ENCODE measurements around the gene TP53BP2. TPM values are rescaled to one million over a fixed set of nuclear protein-coding genes. Genes with fewer than 3 reads are reported as not detected.
"Not testable (repeated sequence)": the region's sequence is repeated elsewhere in the genome, so short reads cannot be mapped to it uniquely, and the experiment has no call there.

Gene TP53BP2
- total and polyA plus RNA-seq, 5 donors from 2014 or later = 7.4 to 93.5 (median 8.2) TPM

GRCh38 chr1:223841977-223842623 lies 3.6 kb downstream of the TP53BP2 start:
- ATAC-seq (ENCODE audit: low read depth in 2 of 2); DNase-seq; H3K4me3 ChIP-seq (ENCODE audit: low read depth, low read length); H3K9me3 ChIP-seq (ENCODE audit: control insufficient read depth in 2 of 2, low read length in 2 of 2); H3K9me3 Mint-ChIP-seq; H3K27ac ChIP-seq (ENCODE audit: insufficient read depth, low read length, poor library complexity, severe bottlenecking); H3K27me3 Mint-ChIP-seq; H3K36me3 ChIP-seq (ENCODE audit: control insufficient read depth, insufficient read depth, low read length); H3K36me3 Mint-ChIP-seq; H3K27me3 ChIP-seq (ENCODE audit: control insufficient read depth, insufficient read depth, low read length): not testable (repeated sequence)
- Mint-ChIP-seq H3K4me3 (peak overlapping the region in 1 of 4 donors; percentile 4), H3K27ac (peak overlapping the region in 1 of 3 donors; percentile 14), H3K4me1 (peaks cover 20 to 68% (median 48%) of the 10 kb centered on the region in 4 donors)
- H3K4me1 ChIP-seq (ENCODE audit: control insufficient read depth, insufficient read depth, low read length, poor library complexity, severe bottlenecking) = peaks cover 36% of the 10 kb centered on the region

- Histone ChIP-seq H3K27me3 (ENCODE audit: control insufficient read depth, insufficient read depth, low read length) (no peaks in the 10 kb centered on the region), H3K27ac (ENCODE audit: insufficient read depth, low read length, poor library complexity, severe bottlenecking) (no peak overlapping the region), H3K4me1 (ENCODE audit: control insufficient read depth, insufficient read depth, low read length, poor library complexity, severe bottlenecking) (peaks cover 47% of the 10 kb centered on the region), H3K36me3 (ENCODE audit: control insufficient read depth, insufficient read depth, low read length) (no peaks in the 10 kb centered on the region), H3K9me3 (ENCODE audit: control insufficient read depth in 2 of 2, low read length in 2 of 2) (no peaks in the 10 kb centered on the region), H3K4me3 (ENCODE audit: low read depth, low read length) (no peak overlapping the region)
- ATAC-seq (ENCODE audit: low read depth in 2 of 2) = no peak
- DNase-seq = no peak
- no peaks in the 10 kb centered on the region for H3K9me3 Mint-ChIP-seq
- no peak overlapping the region for H3K27ac Mint-ChIP-seq
- no peaks in the 10 kb centered on the region for H3K36me3 Mint-ChIP-seq
- peaks cover 20 to 60% (median 44%) of the 10 kb centered on the region in 4 donors for H3K4me1 Mint-ChIP-seq
- H3K27me3 Mint-ChIP-seq = peaks cover 6% of the 10 kb centered on the region
- H3K4me3 Mint-ChIP-seq = peak overlapping the region in 1 of 4 donors; percentile 23
These were observed 5.5 kb downstream of the TP53BP2 start for GRCh38 chr1:223840254-223840653.

DNA sequence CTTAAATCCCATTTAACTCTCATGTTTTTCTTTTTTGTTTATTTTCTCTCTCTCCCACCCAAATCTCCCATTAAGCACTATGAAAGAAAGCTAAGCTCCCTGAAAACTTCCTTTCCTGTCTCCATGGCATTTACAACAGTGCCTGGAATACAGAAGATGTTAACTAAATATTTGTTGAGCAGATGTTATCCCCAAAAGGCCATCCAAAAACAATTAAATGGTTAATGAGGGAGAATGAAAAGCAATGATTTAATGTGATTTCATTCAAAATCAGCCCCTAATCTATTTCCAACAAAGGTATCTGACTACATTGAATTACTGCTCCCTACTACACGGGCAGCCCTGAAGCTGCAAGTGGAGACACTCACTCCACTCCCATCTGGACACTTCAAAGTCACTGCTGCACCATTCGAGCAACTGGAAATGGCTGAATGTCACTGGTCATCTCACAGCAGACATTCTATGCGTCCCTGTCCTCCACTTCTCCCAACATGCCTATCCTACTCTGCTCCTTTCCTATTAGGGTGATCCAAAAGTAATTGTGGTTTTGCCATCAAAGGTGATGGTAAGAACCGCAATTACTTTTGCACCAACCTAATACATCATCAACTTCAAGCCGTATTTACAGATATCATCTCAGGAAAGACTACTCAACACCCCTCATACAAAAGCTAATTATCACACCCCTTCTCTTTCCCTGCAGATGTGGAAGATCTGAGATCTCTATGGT lies 7.5 kb downstream of the TP53BP2 start:
- H3K27ac ChIP-seq (ENCODE audit: insufficient read depth, low read length, poor library complexity, severe bottlenecking) = no peak overlapping the region
- no peaks in the 10 kb centered on the region for H3K36me3 ChIP-seq (ENCODE audit: control insufficient read depth, insufficient read depth, low read length)
- no peaks in the 10 kb centered on the region for H3K9me3 ChIP-seq (ENCODE audit: control insufficient read depth in 2 of 2, low read length in 2 of 2)
- no peak for DNase-seq
- H3K27me3 ChIP-seq (ENCODE audit: control insufficient read depth, insufficient read depth, low read length) = no peaks in the 10 kb centered on the region
- Mint-ChIP-seq H3K36me3 (no peaks in the 10 kb centered on the region), H3K27ac (peak overlapping the region; percentile 55 to 69 (median 63)), H3K9me3 (no peaks in the 10 kb centered on the region), H3K27me3 (no peaks in the 10 kb centered on the region), H3K4me1 (peaks cover 20 to 44% (median 33%) of the 10 kb centered on the region in 4 donors), H3K4me3 (peak overlapping the region in 1 of 4 donors; percentile 11)
- H3K4me1 ChIP-seq (ENCODE audit: control insufficient read depth, insufficient read depth, low read length, poor library complexity, severe bottlenecking) = peaks cover 52% of the 10 kb centered on the region
- no peak for ATAC-seq (ENCODE audit: low read depth in 2 of 2)
- no peak overlapping the region for H3K4me3 ChIP-seq (ENCODE audit: low read depth, low read length)

- Mint-ChIP-seq H3K4me3 (no peak overlapping the region), H3K4me1 (peaks cover 21 to 39% (median 29%) of the 10 kb centered on the region in 4 donors), H3K27me3 (no peaks in the 10 kb centered on the region), H3K9me3 (no peaks in the 10 kb centered on the region), H3K27ac (peak overlapping the region; percentile 55 to 82 (median 63)), H3K36me3 (no peaks in the 10 kb centered on the region)
- ATAC-seq (ENCODE audit: low read depth in 2 of 2) = no peak
- H3K27ac ChIP-seq (ENCODE audit: insufficient read depth, low read length, poor library complexity, severe bottlenecking) = no peak overlapping the region
- no peaks in the 10 kb centered on the region for H3K36me3 ChIP-seq (ENCODE audit: control insufficient read depth, insufficient read depth, low read length)
- no peaks in the 10 kb centered on the region for H3K27me3 ChIP-seq (ENCODE audit: control insufficient read depth, insufficient read depth, low read length)
- H3K4me3 ChIP-seq (ENCODE audit: low read depth, low read length) = no peak overlapping the region
- H3K9me3 ChIP-seq (ENCODE audit: control insufficient read depth in 2 of 2, low read length in 2 of 2) = no peaks in the 10 kb centered on the region
- peaks cover 49% of the 10 kb centered on the region for H3K4me1 ChIP-seq (ENCODE audit: control insufficient read depth, insufficient read depth, low read length, poor library complexity, severe bottlenecking)
- DNase-seq = no peak
These were observed 8.1 kb downstream of the TP53BP2 start for GRCh38 chr1:223837687-223838086.

- H3K9me3 Mint-ChIP-seq = no peaks in the 10 kb centered on the region
- no peak for DNase-seq
- Histone ChIP-seq H3K36me3 (ENCODE audit: control insufficient read depth, insufficient read depth, low read length) (no peaks in the 10 kb centered on the region), H3K9me3 (ENCODE audit: control insufficient read depth in 2 of 2, low read length in 2 of 2) (no peaks in the 10 kb centered on the region), H3K27ac (ENCODE audit: insufficient read depth, low read length, poor library complexity, severe bottlenecking) (no peak overlapping the region), H3K4me1 (ENCODE audit: control insufficient read depth, insufficient read depth, low read length, poor library complexity, severe bottlenecking) (peaks cover 51% of the 10 kb centered on the region), H3K4me3 (ENCODE audit: low read depth, low read length) (no peak overlapping the region), H3K27me3 (ENCODE audit: control insufficient read depth, insufficient read depth, low read length) (no peaks in the 10 kb centered on the region)
- peaks cover 22 to 36% (median 26%) of the 10 kb centered on the region in 4 donors for H3K4me1 Mint-ChIP-seq
- no peak overlapping the region for H3K27ac Mint-ChIP-seq
- no peak overlapping the region for H3K4me3 Mint-ChIP-seq
- H3K36me3 Mint-ChIP-seq = no peaks in the 10 kb centered on the region
- no peaks in the 10 kb centered on the region for H3K27me3 Mint-ChIP-seq
- ATAC-seq (ENCODE audit: low read depth in 2 of 2) = no peak
These were observed 8.5 kb downstream of the TP53BP2 start for GRCh38 chr1:223837206-223837605.

GRCh38 chr1:223836586-223836985 lies 9.2 kb downstream of the TP53BP2 start:
- Mint-ChIP-seq H3K36me3 (no peaks in the 10 kb centered on the region), H3K27ac (peak overlapping the region in 1 of 3 donors; percentile 48), H3K4me3 (no peak overlapping the region), H3K27me3 (no peaks in the 10 kb centered on the region), H3K9me3 (no peaks in the 10 kb centered on the region), H3K4me1 (peaks cover 20 to 32% (median 27%) of the 10 kb centered on the region in 4 donors)
- peak overlapping the region; percentile 60 for H3K4me3 ChIP-seq (ENCODE audit: low read depth, low read length)
- H3K27me3 ChIP-seq (ENCODE audit: control insufficient read depth, insufficient read depth, low read length) = no peaks in the 10 kb centered on the region
- peaks cover 52% of the 10 kb centered on the region for H3K4me1 ChIP-seq (ENCODE audit: control insufficient read depth, insufficient read depth, low read length, poor library complexity, severe bottlenecking)
- H3K36me3 ChIP-seq (ENCODE audit: control insufficient read depth, insufficient read depth, low read length) = no peaks in the 10 kb centered on the region
- ATAC-seq (ENCODE audit: low read depth in 2 of 2) = no peak
- DNase-seq = no peak
- H3K27ac ChIP-seq (ENCODE audit: insufficient read depth, low read length, poor library complexity, severe bottlenecking) = no peak overlapping the region
- no peaks in the 10 kb centered on the region for H3K9me3 ChIP-seq (ENCODE audit: control insufficient read depth in 2 of 2, low read length in 2 of 2)

DNA sequence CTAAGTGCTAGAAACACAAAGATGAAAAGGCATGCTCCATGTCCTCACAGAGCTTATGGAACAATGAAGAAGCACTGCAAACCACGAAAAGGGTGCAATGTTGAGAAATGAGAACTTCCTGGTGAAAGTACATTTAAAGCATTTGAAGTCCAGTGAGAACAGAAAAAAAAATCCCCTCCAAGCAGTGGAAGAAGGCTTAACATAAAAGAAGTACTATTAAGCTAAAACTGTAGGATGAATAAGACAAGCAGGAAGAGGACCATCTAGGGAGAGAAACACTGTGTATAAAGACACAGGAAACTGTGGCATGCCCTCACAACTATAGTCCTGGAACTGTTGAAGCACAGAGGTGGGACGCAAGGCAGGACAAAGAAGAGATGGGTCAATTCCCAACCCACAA lies 10.0 kb downstream of the TP53BP2 start:
- peak overlapping the region; percentile 60 for H3K4me3 ChIP-seq (ENCODE audit: low read depth, low read length)
- H3K4me1 ChIP-seq (ENCODE audit: control insufficient read depth, insufficient read depth, low read length, poor library complexity, severe bottlenecking) = peaks cover 52% of the 10 kb centered on the region
- H3K27ac ChIP-seq (ENCODE audit: insufficient read depth, low read length, poor library complexity, severe bottlenecking) = peak overlapping the region; percentile 54
- Mint-ChIP-seq H3K36me3 (no peaks in the 10 kb centered on the region), H3K27me3 (no peaks in the 10 kb centered on the region), H3K4me3 (no peak overlapping the region), H3K9me3 (no peaks in the 10 kb centered on the region), H3K4me1 (peaks cover 19 to 29% (median 27%) of the 10 kb centered on the region in 4 donors), H3K27ac (no peak overlapping the region)
- H3K9me3 ChIP-seq (ENCODE audit: control insufficient read depth in 2 of 2, low read length in 2 of 2) = no peaks in the 10 kb centered on the region
- ATAC-seq (ENCODE audit: low read depth in 2 of 2) (no peak), DNase-seq (no peak)
- no peaks in the 10 kb centered on the region for H3K36me3 ChIP-seq (ENCODE audit: control insufficient read depth, insufficient read depth, low read length)
- H3K27me3 ChIP-seq (ENCODE audit: control insufficient read depth, insufficient read depth, low read length) = no peaks in the 10 kb centered on the region
